GM15510 (cell line): ENCODE results near the gene GOLGA3.

Source experiments
- POLR2A ChIP-seq: IDR thresholded peaks from 3 replicates; pipeline ENCODE4 v1.6.1; 2011; ENCODE audit warnings: borderline replicate concordance; ENCODE audit not compliant: insufficient read length; ENCODE audit errors: extremely low read depth

Gene GOLGA3

DNA sequence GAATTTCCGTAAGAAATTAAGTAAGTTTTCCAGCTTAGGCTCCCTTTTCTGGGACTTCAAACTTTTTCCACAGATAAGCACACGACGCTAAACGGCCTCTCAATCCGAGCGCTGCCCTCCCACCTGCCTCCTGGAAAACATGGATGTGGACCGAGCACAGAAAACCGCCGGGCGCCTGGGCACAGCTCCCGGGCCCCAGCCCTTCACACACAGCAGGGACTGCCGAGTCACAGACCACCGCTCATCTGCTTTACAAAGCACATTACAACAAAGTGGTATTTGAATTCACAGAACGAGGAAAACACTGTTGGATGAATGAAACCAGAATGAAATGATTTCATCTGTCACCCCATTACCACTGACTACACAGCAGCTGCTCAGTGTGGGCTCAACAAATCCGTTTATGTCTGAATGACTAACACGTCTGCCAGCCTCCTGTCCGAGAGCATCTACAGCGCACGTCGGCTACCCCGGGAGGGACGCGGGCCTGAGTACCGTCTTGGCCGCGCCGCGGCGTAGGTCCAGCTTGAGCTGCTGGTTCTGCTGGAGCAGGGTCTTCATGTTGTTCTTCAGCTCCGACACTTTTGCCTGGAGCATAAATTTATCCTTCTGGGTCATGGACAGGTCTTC lies 53.9 kb downstream of the GOLGA3 start:
- TF ChIP-seq POLR2A = no peak

DNA sequence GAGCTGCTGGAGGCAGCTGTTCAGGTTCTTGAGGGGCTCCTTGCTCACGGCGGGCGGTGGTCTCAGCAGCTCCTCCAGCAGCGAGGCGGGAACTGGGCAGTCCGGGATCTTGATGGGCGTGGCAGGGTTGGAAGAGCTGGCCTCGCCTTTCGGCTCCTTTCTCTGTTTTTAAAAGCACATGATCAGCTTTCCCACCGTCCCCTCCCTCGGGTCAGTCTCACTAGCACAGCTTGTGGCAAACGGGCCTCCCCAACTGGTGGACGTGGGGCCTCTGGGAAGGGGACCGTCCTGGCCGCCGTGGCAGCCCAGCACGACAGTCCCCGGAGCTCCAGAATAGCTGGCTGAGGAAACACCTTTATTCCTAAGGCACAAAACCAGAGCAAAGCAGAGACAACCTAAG lies 54.5 kb downstream of the GOLGA3 start:
- no peak for TF ChIP-seq POLR2A

DNA sequence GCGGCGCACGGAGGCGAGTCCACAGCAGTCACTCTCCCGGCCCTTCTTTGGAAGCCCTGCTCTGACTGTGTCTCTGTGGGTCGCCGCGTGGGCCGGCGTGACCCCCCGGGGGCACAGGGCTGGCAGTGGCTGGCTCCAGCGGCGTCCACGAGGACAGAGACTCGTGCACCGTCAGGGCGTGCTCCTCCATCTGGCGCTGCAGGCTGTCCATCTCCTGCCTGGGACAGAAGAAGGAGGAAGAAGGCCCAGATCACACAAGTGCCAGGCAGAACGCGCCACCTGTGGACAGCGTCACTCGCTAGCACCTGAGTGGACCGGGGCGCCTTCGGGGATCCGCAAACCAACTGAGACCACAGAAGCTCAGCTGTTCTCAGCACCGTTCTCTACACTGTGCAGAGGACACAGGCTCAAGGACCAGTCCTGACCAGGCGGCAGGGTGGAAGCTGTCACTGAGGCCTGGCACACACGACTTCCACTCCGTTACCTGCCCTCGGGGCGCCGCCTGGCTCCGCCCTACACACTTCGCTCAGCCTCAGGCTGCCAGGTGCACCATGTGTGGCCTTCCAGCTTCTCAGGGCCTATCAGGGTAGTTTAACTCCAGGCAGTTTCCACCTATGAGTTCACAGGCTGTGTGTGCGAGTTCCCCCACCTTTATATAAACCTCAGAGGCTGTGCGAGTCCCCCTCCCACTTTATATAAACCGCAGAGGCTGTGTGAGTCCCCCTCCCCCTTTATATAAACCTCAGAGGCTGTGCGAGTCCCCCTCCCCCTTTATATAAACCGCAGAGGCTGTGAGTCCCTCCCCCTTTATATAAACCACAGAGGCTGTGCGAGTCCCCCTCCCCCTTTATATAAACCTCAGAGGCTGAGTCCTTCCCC lies 55.4 kb downstream of the GOLGA3 start:
- no peak for TF ChIP-seq POLR2A

DNA sequence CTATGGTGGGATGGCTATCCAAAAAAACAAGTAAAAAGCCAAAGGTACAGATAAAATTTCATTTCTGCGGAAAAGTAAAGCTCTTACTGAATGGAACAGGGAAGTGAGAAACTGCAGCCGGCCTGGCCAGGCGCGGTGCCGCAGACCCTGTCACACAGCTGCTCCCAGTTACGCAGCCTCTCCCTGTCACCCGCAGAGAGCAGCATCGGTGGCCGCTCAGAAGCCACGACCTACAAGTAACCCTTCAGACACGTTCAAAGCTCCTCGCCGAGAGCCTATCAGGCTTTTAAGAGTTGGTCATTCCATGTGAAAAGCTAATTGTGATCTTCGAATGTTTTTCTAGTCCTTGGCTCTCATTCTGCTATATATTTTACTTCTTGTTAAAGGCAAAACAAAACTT lies 56.1 kb downstream of the GOLGA3 start:
- no peak for TF ChIP-seq POLR2A

DNA sequence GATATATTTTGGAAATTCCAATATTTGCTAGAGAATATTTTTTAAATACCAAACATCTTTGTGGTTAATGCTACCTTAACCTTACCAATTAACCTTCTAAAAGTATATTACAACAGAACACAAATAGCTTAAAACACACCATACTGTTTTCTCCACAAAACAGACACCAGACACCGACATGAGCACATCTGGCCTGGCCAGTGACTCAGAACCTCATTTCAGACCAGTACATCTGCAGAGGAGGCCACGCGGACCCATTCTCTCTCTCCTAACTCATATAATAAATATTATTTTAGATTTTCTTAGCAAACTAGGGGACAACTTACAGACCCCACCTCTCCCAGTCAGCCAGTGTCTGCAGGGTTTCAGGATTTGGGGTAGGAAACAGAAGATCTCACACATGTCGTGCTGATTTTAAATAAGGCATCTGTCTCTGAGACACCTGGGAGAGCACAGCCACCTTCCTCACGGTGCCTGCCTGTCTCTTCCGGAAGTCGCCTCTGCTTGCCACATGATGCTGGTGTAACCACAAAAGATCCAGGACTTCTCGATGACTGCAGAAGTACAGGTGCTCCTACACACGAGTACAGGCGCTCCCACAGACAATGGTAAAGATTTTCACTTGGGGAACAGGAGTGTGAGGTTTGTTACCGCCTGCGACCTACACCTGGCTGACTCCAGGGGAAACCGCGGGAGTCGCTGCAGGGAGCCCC lies 57.4 kb downstream of the GOLGA3 start:
- no peak for TF ChIP-seq POLR2A

DNA sequence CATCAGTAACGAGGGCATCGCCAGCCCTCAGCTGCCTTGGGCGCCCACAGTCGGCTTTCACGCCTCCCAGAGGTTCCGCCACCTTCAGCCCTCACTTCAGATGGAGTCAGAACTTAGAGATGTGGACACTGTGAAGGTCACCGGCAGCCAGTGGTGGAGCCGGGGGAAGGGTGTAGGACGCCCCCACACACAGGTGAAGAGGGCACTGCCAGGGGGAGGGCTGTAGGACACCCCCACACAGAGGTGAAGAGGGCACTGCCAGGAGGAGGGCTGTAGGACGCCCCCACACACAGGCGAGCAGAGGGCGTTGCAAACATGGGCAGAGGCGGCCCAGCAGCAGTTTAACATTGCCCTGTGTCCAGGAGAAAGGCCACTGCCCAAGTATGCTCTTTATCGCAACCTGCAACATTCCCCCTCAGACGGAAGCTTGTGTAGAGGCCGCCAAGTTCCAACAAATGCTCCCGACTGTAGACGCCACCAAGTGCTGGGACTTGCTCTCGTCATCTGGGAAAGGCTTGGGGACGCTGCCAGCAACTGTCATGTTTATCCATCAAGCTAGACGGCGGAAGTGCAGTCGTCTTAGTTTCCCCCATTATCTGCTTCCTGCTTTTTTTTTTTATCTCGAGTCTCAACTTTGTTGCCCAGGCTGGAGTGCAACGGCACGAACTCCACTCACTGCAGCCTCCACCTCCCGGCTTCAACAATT lies 62.1 kb downstream of the GOLGA3 start:
- TF ChIP-seq POLR2A = no peak

DNA sequence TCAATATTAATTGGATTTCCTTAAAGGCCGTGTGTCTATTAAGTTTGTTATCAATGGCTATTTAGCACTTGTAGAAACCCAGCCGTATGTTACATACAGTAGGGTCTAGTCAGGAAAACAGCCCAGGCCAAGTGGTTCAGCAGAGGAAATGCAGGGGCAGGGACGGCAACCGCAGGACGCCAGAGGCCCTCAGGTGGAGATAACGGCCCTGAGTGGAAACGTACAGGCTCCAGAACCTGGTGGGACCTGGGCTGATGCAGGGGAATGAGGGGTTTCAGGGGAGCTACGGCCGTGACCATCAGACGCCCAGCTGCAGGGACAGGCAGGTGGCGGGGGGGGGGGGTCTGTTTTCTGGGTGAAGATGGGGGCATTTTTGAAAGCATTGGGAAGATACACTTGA lies 63.3 kb downstream of the GOLGA3 start:
- TF ChIP-seq POLR2A = no peak

DNA sequence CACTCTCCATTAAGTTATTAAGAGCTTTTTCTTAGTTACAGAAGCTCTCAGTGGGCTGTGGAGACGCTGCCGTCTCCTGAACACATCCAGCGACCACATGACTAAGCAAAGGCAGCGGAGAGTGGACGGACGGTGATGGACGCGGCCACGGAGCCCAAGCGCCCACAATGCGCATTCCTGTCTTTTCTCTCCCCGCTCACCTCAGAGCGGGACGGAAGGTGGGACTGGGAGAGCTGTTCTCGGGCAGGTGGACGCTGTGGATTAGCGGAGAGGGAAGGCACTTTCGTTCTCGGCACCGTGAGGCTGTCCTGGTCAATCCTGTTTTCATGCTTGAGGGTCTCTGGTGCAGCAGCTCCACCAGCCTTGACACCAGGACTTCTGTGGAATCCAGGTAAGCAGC lies 64.4 kb downstream of the GOLGA3 start:
- TF ChIP-seq POLR2A = no peak

DNA sequence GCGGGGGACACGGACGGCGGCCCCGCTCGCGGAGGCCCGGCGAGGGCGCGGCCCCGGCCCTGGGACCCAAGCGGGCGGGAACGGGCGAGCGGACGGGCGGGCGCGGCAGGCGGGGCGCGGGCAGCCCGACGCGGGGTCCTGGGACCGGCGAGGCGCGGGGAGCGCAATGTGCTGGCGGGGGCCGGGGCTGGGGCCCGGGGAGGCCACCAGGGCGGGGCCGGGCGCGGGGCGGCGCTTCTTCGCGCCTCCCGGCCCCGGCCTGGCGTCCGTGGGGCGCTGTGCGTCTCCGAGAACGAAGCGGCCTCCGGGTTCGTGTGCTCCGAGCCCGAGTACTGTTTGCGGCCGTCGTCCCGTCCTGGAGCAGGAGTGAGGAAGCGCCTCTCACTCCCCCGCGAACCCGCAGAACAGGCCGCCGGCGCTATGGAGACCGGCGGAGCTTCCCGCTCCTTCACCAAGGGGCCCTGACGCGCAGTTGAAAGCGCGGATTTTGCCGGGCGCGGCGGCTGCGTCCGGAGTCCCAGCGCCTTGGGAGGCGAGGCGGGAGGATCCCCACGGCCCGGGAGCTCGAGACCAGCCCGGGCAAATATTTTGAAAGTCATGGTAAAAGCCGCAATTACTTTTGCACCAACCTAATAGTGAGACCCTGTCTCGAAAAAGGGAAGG lies 66.6 kb downstream of the GOLGA3 start:
- TF ChIP-seq POLR2A = peak; percentile 83

DNA sequence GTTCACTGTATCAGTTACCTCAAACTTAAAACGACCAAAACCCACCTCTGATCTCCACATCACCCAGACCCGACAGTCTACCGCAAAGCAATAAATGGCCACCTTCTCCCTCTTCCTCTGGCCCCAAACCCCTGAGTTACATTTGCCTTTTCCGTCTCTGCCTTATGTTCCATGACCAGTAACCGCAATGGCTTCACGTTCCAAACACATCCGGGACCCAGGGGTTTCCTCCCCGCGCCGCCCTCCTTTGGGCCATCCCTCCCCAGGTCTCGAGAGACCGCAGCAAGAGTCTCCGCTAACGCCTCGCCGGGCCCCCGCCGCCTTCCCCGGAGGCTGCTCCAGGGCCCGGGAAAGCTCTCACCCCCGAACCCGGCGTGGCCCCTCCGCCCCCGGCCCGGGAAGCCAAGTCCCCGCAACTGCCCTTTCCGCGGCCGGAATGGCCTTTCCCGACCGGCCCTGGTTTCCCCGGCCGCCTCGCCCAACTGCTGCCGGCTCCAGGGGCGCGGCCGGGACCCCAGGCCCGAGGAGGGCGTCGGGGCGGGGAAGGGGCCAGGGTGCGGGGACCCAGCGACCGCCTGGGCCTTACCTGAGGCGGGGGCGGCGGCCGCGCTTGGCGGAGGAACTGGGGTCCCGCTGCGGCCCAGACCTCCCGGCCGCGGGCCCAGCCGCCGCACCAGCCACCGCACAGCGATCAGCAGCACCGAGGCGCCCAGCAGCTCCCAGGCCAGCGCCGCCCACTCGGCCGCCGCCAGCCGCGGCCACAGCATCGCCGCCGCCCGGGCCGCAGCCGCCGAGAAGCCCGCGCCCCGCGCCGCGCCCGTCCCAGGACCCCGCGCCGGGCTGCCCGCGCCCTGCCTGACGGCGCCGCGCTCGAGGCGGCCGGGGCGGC lies 67.4 kb downstream of the GOLGA3 start, which contains the start of gene ANKLE2:
Gene ANKLE2, minus strand, starts transcription at position 801 of the 889 bp plus-strand sequence. Its CDS starts 34 bp downstream, at position 767.
- no peak for TF ChIP-seq POLR2A

DNA sequence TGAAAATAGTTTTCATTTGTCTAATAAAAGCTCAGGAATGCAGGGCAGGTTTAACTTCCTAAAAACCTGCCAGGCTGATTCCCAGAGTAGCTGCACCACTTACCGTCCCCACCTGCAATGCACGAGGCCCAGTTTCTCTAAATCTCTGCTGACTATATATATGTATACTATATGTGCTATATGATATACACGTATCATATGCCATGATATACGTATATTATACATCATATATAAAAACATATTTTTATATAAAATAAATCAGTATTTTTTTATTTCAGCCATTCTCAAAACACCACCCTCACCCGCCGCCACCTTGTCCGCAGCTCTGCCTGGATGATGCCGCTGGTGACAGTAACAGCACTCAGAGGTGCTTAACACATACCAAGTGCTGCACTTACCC lies 69.3 kb downstream of the GOLGA3 start:
- TF ChIP-seq POLR2A = no peak

DNA sequence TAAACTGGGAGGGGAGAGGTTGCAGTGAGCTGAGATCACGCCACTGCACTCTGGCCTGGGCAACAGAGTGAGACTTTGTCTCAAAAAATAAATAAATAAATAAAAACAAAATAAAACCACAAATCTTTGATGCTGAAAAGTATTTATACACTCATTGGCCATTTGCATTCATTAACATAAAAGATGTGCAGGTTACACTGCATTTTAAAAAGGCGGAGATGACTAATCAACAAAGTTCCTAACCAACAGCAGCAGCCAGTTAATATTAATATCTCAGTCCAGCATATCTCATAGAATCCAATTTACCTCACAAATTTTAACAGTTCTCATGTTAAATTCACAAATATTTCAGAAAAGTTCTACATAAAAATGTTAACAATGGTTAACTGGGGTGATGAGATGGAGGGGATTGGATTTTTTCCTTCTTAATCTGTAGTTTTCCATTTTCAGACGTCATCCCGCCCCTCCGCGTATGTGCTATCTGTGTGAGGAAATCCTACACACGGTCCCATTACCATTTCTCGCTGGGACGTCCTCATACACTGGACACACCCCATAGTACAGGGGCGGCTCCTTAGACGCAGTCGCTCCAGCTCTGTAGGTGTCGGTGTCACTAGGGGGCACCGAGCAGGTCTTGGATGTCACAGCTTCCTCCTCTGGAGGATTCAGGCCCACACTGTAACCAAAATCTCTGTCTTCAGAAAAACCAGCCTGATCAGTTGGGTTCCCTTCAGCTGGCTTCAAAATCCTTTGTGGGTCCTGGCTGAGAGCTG lies 74.3 kb downstream of the GOLGA3 start:
- no peak for TF ChIP-seq POLR2A

DNA sequence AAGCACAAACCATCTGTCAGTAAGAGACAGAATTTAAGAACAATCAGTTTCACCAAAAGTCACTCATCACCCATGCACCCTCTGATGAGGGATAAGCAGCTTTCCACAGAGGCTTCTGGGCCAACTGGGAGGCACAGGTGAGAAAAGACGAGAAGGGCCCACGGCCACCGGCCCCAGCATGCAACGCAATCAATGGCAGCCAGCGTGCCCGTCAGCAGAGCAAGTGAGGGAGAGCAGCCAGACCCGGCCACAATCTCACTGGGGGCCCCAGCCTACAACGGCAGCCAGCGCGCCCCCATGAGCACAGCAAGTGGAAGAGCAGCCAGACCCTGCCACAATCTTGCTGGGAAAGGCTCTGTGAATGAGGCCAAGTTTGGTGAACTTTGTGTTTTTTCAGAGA lies 80.3 kb downstream of the GOLGA3 start:
- no peak for TF ChIP-seq POLR2A

DNA sequence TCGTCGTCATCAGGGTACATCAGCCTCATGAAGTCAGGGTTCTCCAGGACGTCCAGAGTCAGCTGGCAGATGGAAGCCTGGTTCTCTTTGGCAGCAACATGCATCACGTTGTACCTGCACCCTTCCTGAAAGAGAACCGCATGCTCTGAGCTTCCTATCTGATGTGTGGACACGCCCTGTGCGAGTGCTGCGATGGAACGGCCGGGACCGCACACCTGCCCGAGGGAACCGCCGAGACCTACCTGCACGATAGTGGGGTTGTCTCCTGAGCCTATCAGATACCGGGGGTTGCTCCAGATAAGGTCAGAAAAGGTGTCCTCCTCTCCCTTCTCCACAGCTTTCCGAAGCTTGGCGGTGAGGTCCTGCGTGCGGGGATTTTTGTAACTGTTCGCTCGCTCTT lies 80.8 kb downstream of the GOLGA3 start:
- no peak for TF ChIP-seq POLR2A
